HepG2 (cell line): Measurements from ENCODE around the gene SAP130. TPM values are rescaled to one million over a fixed set of nuclear protein-coding genes. Genes with fewer than 3 reads are reported as not detected.

Source experiments
- CBX2 ChIP-seq, 2 experiments: fragments of 200-600 bp in 1 of 2; sonication (generic); formaldehyde crosslinking in 1 of 2; IDR thresholded peaks; 2 replicates each; pipeline versions ENCODE4 v1.7.0 to v1.8.1; 2018 to 2022; ENCODE audit warnings: low read depth in 2 of 2, low read length in 1 of 2, mild to moderate bottlenecking in 1 of 2, missing genetic modification reagents in 1 of 2
- DR1 ChIP-seq: sonication (generic); formaldehyde crosslinking; IDR thresholded peaks from 2 replicates; pipeline ENCODE4 v1.8.0; 2021; ENCODE audit warnings: mild to moderate bottlenecking, missing genetic modification reagents, inconsistent platforms
- EEA1 ChIP-seq: sonication (generic); formaldehyde crosslinking; IDR thresholded peaks from 2 replicates; pipeline ENCODE4 v1.5.1; 2020; ENCODE audit warnings: mild to moderate bottlenecking, missing genetic modification reagents, borderline replicate concordance
- GMEB2 ChIP-seq: IDR thresholded peaks from 2 replicates; pipeline ENCODE4 v1.6.1; 2016; ENCODE audit warnings: missing biosample characterization, missing genetic modification reagents, low read depth
- IRF1 ChIP-seq: sonication (generic); formaldehyde crosslinking; IDR thresholded peaks from 2 replicates; pipeline ENCODE4 v1.4.0; 2020; ENCODE audit warnings: low read depth, mild to moderate bottlenecking, missing genetic modification reagents
- KDM1A ChIP-seq: IDR thresholded peaks from 2 replicates; pipeline ENCODE4 v1.6.1; 2016; ENCODE audit warnings: missing compliant biosample characterization
- MEIS1 ChIP-seq: sonication (generic); formaldehyde crosslinking; IDR thresholded peaks from 2 replicates; pipeline ENCODE4 v1.9.0; 2021; ENCODE audit warnings: mild to moderate bottlenecking, missing genetic modification reagents, moderate library complexity, borderline replicate concordance
- NR3C1 ChIP-seq: sonication (generic); formaldehyde crosslinking; IDR thresholded peaks from 2 replicates; pipeline ENCODE4 v1.4.0; 2020; ENCODE audit warnings: missing genetic modification reagents
- POGZ ChIP-seq: sonication (generic); formaldehyde crosslinking; IDR thresholded peaks from 2 replicates; pipeline ENCODE4 v1.4.0; 2020; ENCODE audit warnings: mild to moderate bottlenecking, missing genetic modification reagents
- SIN3A ChIP-seq: IDR thresholded peaks from 2 replicates; pipeline ENCODE4 v1.6.1; 2011; ENCODE audit warnings: low read depth, mild to moderate bottlenecking, control low read depth, low read length, borderline replicate concordance
- TMF1 ChIP-seq: sonication (generic); formaldehyde crosslinking; IDR thresholded peaks from 2 replicates; pipeline ENCODE4 v1.8.1; 2022; ENCODE audit warnings: low read depth, missing genetic modification reagents
- ZNF18 ChIP-seq: sonication (generic); formaldehyde crosslinking; IDR thresholded peaks from 2 replicates; pipeline ENCODE4 v1.8.0; 2022; ENCODE audit warnings: mild to moderate bottlenecking, missing genetic modification reagents; ENCODE audit not compliant: insufficient replicate concordance
- ZNF678 ChIP-seq: sonication (generic); formaldehyde crosslinking; IDR thresholded peaks from 2 replicates; pipeline ENCODE4 v1.4.0; 2020; ENCODE audit warnings: mild to moderate bottlenecking, missing genetic modification reagents
- ZNF850 ChIP-seq: sonication (generic); formaldehyde crosslinking; conservative IDR thresholded peaks from 2 replicates; pipeline ENCODE4 v1.9.0; 2021; ENCODE audit warnings: mild to moderate bottlenecking, missing genetic modification reagents
- ZSCAN9 ChIP-seq: IDR thresholded peaks from 2 replicates; pipeline ENCODE4 v1.6.1; 2016; ENCODE audit warnings: borderline replicate concordance
- polyA plus RNA-seq, 8 experiments: library from polyadenylated mRNA; depleted of rRNA in 3 of 8; stranded (reverse) in 7 of 8; unstranded in 1 of 8; fragments of >200 nt; fragmentation: Illumina TruSeq in 4 of 8; extraction: Trizol in 4 of 8; gene quantifications; 2 replicates each; pipeline versions ENCODE4 v1.2.1 to v1.2.3, GENCODE V29; 2011 to 2016; ENCODE audit warnings: low read depth in 4 of 8, missing spikeins in 1 of 8, mixed read lengths in 1 of 8; ENCODE audit not compliant: insufficient read depth in 1 of 8
- total RNA-seq, 5 experiments: library from RNA; depleted of rRNA; stranded (reverse); fragments of >200 nt; fragmentation: Illumina TruSeq; extraction: Trizol; gene quantifications; 2 replicates each; pipeline ENCODE4 v1.2.3, GENCODE V29; 2016; ENCODE audit warnings: low read depth in 1 of 5
- TF ChIP-seq, protein P1 (sequence below): sonication (generic); formaldehyde crosslinking; IDR thresholded peaks from 2 replicates; pipeline ENCODE4 v1.5.1; 2020; ENCODE audit warnings: mild to moderate bottlenecking, missing genetic modification reagents, moderate library complexity
- TF ChIP-seq, protein P2 (sequence below): sonication (generic); formaldehyde crosslinking; IDR thresholded peaks from 2 replicates; pipeline ENCODE4 v1.8.1; 2023; ENCODE audit warnings: mild to moderate bottlenecking, moderate library complexity, missing genetic modification reagents

The SAP130 gene
- total and polyA plus RNA-seq, 2 of the 13 experiments (the other 11 are each of a cell fraction or from before 2014, with no cell fraction given): 11.1 to 18.6 TPM

- TF ChIP-seq, protein P1, sequence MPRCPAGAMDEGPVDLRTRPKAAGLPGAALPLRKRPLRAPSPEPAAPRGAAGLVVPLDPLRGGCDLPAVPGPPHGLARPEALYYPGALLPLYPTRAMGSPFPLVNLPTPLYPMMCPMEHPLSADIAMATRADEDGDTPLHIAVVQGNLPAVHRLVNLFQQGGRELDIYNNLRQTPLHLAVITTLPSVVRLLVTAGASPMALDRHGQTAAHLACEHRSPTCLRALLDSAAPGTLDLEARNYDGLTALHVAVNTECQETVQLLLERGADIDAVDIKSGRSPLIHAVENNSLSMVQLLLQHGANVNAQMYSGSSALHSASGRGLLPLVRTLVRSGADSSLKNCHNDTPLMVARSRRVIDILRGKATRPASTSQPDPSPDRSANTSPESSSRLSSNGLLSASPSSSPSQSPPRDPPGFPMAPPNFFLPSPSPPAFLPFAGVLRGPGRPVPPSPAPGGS (CRISPR knock-in tag): peak; percentile 88
- TF ChIP-seq NR3C1 (CRISPR knock-in tag) (no peak), TMF1 (no peak), ZSCAN9 (0 out of 2 replicates have a peak, but pooled peaks have one; percentile 17), IRF1 (CRISPR knock-in tag) (0 out of 2 replicates have a peak, but pooled peaks have one; percentile 26), DR1 (CRISPR knock-in tag) (peak; percentile 69), MEIS1 (no peak), KDM1A (CRISPR knock-in tag) (no peak), ZNF678 (peak; percentile 98), EEA1 (CRISPR knock-in tag) (no peak), ZNF18 (peak; percentile 77), SIN3A (no peak), GMEB2 (CRISPR knock-in tag) (peak; percentile 69), POGZ (CRISPR knock-in tag) (peak; percentile 8; the same call in 1 of the 2 replicates), CBX2 (IDR thresholded peaks at IDR 0.05; ENCODE audit: low read depth, low read length) (no peak), CBX2 (CRISPR knock-in tag; IDR thresholded peaks at IDR 0.05; ENCODE audit: low read depth) (no peak), ZNF850 (CRISPR knock-in tag) (0 out of 2 replicates have a peak, but pooled peaks have one; percentile 25)
- TF ChIP-seq, protein P2, sequence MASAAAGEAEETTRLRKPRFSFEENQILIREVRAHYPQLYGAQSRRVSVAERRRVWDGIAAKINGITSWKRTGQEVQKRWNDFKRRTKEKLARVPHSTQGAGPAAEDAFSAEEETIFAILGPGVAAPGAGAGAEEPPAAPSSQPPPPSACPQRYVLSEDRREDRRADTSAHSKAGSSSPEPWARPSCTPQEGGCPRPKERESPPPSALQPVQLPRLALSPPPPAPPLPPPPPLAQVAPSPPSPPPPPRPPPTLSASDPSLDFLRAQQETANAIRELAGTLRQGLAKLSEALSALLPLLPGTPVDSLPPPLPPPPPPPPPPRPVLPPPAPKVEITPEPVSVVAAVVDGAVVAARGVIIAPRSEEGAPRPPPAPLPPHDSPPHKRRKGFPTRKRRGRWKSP: peak; percentile 92
Measured at GRCh38 chr2:128027801-128028667, at the start of gene SAP130 (continued).
